ENCODE results near the gene TANGO6. TPM values are rescaled to one million over a fixed set of nuclear protein-coding genes. Genes with fewer than 3 reads are reported as not detected.

TANGO6 gene
- total RNA-seq, 1 donor from 2014 or later: 25.3 TPM

DNA sequence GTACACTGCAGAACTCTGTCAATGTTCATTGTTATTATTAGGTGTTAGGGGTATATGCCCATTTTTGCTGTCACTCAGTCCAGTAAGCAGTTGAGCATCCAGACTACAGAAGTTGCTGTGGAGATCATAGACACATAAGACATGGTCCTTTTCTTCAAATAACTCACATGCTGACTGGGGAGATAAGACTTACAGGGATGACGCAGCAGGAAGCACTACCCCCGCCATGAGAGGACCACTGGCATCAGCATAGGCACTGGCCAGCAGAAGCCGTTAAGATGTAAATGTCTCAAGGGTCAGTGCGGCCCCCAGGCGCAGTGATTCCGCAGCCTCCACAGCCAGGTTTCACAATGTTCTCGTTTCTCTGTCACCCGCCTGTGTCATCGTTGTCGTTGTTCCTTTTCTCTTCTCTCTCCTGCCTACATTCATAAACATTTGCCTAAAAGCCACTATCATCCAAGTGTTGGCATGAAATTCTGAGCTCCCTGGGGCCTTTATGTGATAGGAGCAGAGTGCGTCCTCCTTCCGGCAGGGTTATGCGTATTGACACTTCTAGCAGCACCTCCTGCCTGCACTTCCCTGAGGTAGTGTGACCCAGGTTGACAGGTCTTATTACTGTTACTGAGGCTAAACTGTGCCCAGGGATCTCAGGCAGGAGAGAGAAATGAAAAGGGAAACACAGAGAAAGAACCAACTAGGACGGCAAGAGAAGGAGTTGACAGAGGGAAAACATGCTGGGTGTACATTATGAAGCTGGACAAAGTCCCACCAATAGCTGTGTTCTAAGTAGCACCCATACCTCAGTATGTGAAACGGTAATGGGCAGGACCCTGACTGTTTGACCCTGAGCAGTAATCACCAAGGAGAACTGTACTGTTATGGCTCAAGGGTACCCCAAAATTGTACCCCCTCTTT lies 17.9 kb downstream of the TANGO6 start:
- intact Hi-C loops (cut with micrococcal nuclease): no loop called here

DNA sequence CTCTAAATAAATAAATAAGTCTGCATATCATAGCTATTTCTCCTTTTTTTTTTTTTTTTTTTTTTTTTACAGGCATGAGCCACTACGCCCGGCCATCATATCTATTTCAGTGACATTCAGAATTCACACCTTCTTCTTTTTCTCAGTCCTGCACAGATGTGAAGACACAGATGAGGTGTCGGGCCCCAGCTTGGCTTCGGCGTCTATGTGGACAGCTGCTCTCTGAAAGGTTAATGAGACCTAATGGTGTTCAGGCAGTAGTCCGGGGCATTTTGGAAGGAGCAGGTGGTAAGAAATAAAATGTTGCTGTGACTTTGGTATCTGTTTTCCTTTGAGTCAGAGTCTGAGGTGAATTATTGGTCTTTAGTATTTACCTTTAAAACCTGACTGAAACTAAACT lies 23.6 kb downstream of the TANGO6 start:
- intact Hi-C loops (cut with micrococcal nuclease): no loop called here

DNA sequence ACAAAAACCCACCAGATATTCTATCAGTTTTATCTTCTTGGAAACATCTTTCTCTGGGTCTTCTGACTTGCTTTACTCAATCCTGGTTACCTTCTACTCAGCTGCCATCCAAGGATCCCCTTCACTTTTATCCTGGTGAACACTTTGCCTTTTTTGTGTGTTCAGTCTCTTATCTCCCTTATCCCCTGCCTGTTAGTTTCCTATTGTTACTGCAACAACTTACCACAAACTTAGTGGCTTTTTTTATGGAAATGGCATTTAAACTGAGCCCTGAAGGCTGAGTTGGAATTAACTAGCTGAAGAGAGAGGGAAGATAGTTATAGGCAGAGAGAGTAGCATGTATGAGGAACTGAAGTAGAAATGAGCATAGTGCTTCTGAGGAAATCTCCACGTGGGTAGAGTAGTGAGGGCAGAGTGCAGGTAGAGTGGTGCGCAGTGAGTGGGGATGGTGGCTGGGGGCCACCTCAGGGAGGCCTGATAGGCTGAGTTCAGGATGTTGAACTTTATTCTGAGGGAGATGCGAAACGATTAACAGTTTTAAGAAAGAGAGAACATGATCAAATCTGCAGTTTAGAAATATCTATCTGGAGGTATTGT lies 26.3 kb downstream of the TANGO6 start:
- intact Hi-C loops (cut with micrococcal nuclease): no loop called here

DNA sequence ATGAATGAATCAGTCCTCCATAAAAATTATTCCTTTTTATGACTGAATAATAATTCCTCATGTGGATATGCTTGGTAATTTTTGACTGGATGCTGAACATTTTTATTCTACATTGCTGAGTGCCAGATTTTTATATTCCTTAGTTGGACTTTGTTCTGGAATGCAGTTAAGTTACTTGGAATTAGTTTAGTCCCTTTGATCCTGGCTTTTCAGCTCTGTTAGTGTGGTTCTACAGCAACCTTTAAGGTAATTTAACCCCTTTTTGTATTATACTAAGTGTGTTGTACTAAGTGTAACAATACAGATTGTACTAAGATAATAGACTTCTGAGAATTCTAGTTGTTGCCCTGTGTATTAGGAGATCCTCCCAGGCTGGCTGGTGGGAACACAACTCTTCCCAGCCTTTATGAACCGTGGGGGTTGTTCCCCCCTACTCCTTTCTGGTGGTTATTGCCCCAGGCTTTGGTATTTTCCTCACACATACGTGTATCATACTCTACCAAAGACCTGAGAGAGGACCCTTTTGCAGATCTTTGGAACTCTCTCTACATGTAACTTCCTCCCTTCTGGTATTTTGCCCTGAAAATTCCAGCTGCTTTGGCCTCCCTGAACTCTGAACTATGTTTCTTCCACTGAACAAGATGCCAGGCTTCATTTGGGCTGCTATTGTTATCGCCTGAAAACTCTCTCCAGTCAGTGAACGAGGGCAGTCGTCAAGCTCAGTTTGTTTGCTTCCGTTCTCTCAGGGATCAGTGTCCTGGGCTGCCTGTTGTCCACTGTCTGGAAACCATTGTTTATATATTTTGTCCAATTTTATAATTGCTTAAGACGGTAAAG lies 30.5 kb downstream of the TANGO6 start:
- intact Hi-C loops (cut with micrococcal nuclease): no loop called here

DNA sequence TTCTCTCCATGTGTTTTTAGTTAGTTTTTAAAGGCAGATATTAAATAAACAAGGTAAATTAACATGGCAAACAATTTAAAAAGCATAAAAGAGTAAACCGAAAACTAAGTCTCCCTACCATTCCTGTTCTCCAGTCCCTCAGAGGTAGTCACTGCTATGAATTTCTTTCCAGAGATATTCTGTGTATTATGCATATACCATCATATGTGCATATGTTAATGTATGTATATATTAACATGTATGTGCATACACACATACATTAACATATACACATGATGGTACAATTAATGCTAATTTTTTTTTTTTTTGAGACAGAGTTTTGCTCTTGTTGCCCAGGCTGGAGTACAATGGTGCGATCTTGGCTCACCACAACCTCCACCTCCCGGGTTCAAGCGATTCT lies 32.5 kb downstream of the TANGO6 start:
- intact Hi-C loops (cut with micrococcal nuclease): no loop called here

DNA sequence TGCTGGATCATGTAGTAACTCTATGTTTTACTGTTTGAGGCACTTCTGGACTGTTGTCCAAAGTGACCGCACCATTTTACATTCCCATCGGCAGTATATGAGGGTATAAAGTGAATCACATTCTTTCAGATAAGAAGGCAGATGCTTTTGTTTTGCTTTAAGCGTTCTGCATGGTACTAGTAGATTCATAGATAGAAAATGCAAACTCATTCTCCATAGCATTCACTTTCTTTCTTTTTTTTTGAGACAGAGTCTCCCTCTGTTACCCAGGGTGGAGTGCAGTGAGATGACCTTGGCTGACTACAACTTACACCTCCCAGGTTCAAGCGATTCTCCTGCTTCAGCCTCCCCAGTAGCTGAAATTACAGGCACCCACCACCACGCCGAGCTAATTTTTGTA lies 40.4 kb downstream of the TANGO6 start:
- intact Hi-C loops (cut with micrococcal nuclease): no loop called here

DNA sequence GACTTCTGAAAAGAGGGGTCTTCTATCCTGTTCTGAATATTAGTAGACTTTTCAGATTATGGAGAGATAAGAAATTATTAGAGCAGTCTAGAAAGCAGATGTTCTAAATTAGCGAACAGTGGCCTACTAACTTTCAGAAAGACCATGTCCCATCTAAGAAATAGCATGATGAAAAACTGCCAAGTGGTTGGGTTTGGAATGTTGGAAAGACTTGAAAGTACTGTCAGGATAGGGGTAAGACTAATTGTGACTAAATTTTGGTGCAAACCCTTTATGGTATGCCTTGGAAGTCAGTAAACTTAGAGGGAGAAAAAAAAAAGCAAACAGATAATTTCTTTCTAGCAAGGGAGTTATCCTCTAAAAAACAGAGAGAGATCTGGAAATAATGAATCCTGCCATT lies 41.1 kb downstream of the TANGO6 start:
- intact Hi-C loops (cut with micrococcal nuclease): no loop called here

DNA sequence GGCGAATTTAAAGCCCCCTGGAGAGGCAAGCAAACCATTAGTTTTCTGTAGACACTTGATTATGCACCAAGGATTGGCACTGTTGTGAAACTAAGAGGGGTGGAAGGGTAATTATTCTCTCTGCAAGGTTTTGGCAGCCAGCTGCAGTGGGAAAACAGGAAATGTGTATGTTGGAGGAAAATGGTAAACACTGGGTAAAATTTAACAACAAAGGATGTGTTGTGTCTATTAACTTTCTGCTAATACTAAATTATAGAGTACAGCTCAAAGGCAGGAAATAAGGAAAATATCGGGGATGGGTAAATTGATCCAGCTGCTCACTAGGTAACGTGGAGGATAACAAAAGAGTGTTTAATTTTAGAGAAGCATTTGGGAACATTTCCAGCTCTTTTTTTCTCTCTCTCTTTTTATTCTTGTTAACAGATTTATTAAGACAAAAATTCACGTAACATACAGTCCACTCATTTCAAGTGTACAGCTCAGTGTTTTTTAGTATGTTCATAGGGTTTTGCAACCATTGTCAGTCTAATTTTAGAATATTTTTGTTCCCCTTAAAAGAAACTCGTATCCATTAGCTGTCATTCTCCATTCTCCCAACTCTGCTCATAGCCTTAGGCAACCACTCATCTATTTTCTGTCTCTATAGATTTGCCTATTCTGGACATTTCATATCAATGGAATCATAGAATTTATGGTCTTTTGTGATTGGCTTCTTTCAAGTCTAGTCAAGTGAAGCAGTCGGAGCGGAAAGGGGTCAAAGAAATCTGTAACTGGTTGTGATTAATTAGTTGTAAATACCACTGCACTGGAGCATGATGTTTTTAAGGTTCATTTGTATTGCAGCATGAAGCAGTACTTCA lies 41.8 kb downstream of the TANGO6 start:
- intact Hi-C loops (cut with micrococcal nuclease): no loop called here

DNA sequence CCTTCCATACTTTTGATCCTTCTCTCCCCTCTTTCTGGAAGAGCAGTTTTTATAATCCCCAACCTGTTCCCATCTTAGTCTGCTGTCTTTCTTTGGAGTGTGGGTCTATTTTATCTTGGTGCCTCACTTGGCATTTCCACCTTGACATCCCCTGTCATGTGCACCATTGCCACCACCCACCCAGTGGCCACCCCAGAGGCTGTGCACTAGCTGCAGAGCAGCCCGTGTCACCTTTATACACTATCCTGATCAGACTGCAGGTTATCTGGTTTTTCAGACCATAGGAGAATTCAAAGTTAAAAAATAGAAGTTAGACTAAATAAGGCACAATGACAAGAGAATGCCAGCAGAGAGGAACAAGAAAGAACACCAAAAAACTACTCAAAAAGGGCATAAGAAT lies 43.8 kb downstream of the TANGO6 start:
- intact Hi-C loops (cut with micrococcal nuclease): no loop called here

DNA sequence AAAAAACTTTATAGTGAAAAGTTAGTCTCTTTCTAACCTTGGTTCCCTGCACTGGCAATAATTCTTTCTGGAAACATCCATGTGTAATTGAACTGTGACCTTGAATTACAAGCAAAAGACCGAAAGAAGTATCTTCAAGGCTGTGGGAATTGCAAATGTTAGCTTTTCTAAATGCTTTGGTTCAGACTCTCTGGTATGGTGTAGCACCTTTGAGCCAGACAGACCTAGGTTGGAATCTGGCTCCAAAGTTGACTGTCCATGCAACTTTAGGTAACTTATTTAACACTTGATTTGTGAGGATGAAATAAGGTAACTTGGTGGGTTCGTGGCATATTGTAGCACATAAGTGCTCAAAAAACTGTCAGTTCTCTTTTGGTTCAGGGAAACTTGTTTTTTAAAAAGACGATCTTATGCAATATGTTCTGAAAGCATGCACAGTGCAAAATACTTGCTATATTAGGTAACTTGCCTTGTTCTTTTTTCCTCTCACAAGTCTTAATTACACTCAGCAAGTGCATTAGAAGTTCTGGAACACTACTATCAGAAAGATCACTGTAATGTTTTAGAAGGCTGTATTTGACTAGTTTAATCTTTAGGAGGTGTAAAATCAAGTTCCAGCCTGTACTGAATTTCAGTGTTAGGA lies 46.3 kb downstream of the TANGO6 start:
- intact Hi-C loops (cut with micrococcal nuclease): no loop called here

DNA sequence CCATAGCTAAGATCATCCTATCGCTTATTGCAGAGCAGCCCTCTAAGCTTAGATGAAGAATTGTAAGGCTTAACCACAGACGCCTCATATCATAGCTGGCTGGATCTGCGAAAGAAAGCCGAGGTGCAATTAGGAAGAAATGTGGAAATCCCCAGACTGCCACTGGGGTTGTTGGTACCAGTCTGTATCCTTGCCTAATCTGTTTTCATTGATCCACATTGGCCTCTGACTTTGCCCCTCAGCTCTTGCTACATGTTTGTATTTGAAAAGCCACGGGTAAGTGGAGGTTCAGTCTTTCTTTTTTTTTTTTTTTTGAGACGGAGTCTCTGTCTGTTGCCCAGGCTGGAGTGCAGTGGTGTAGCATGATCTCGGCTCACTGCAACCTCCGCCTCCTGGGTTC lies 48.9 kb downstream of the TANGO6 start:
- intact Hi-C loops (cut with micrococcal nuclease): no loop called here

DNA sequence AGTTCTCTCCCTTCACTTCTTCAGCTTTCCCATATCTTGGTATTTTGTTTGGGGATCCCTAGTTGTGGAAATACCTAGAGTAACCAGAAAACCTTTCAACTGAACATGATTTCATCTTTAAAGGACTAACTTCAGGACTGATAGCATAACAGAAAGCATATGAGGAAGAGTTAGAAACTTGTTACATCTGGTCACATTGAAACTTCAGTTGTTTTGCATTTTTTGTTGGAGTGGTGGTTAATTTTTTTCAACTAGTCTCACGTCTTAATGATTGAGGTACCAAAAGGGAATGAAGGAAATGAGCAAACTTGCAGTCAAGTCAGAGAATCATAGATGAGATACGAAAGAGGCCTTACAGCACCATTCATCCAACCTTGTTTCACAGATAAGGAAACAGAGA lies 49.6 kb downstream of the TANGO6 start:
- intact Hi-C loops (cut with micrococcal nuclease): no loop called here

DNA sequence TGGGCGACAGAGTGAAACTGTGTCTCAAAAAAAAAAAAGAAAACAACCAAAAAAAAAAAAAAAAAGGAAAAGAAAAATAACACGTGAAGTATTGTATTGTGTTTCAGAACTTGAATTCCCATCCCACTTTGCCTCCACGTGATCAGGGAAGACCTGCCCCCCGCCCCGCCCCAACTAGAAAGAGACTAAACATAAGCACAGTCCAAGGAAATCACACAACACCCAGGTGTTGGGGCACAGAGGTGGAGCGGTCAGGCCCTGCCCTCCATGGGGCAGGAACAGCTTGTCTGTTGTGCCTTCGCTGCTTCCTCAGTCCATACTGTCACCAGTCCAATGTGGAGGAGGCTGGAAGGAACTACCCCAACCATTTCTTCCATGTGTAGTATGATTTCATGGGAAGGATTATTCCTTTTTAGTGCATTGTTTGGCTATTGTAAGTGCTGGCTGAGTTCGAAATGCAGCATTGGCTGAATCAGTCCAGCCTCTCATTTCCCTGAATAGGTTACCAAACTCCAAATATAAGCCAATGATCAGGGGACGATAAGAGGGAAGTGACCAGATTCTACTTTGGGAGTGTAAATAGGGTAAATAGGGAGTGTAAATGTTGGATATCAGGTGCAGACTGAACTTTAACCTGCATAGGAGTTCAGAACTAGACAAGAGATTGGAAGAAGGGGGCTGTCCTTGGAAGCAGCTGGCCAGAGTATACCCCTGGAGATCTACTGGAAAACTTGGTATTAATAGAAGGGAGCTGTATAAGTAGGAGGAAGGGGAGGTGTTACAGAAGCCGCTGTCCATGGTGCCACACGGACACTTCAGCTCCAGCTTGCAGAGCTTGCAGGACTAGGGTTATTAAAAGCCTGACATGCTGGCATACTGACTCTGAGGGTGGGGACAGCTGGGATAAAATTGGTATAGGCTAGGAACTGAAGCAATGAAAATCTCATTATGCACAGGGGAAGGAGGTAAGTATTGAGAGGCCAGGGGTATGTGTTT lies 50.7 kb downstream of the TANGO6 start:
- intact Hi-C loops (cut with micrococcal nuclease): no loop called here

DNA sequence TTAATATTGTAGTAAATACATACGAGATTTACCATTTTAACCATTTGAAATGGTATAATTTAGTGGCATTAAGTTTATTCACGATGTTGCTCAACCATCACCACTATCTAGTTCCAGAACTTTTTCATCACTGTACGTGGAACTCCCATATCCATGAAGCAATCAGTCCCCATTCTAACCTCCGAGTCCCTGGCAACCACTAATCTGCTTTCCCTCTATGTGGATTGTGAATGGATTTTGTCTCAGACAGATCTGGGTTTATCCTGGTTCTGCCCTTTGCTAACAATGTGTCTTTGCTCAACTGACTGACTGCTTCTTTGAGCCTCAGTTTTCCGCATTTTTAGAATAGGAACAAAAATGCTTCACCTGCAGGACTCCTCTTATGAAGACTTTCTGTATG lies 51.4 kb downstream of the TANGO6 start:
- intact Hi-C loops (cut with micrococcal nuclease): no loop called here

DNA sequence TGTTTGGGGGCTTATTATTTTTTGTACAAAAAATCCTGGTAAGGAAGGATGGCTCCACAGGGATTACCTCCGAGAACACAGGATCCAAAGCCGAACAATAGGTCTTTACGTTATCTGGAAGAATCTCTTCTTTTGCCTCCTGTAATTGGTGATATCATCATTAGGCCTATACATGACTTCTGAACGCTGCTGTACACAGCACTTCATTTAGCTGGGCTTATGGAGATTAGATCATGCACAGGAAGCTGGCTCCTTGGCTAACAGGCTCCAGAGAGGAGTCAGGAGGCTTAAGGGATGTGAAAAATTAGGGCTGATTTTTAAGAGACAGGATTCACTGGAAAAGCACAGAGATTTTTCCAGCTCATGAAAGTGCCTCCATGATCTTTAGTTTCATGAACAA lies 54.7 kb downstream of the TANGO6 start:
- intact Hi-C loops (cut with micrococcal nuclease): no loop called here

DNA sequence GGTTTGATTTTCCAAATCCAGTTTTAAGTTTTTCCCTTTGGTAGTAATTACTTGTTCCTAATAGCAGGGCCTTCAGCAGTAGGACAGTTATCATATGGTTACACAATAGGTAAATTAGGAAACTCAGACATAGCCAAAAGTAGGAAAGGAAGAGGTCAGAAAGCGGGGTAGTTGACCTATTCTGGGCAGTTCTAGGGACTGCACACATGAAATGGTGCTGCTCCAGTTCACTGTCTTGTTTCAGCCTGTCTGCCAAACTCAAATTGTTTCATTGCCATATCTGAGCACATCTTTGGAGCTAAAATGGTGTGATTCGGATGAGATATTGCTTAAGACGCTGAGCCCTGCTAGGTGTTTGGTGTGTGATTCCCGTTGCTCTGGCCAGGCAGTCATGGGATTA lies 56.7 kb downstream of the TANGO6 start:
- intact Hi-C loops (cut with micrococcal nuclease): no loop called here

DNA sequence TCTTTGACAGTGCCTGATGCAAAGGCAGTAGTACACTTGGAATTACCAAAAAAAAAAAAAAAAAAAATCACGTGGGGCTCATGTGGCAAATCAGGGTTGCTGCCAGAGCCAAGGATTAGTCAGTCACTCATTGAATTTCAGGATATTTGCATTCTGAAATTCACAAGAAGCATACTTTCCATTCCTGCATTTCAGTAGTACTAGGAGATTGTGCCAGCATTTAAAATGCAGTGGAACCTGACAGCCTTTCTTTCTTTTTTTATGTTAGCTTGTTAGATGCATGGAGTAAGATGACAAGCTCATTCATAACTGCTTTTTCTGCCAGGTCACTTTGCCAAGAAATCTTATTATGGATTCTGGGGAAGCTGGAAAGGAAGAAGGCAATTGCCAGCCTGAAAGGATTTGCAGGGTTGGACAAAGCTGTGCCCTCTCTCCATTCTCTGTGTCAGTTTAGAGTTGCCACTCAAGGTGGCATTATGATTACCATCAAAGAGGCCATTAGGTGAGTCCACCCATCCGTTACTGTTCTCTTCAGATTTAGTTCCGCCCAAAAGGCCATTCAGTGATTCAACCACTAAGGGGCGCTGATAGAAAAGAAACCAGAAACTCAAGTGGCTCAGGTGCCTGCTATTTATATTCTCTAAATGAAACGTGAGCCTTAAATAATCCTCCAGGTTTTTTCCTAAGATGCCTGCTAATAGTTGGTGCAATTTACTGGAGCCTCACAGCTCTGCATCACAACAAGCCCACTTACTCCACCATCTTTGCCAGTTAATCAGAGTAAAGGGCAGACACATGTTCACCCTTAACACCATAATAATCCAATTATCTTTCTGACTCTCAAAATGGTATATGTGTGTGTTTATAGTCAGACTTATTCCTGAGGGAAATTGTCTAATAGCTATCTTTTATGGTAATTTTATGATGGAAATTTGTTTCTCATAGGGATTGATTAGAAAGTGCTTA lies 59.0 kb downstream of the TANGO6 start:
- intact Hi-C loops (cut with micrococcal nuclease): loop anchor here (1.0 kb wide), 1 partner anchor 222 kb away; no protein-coding TSS in a partner anchor

DNA sequence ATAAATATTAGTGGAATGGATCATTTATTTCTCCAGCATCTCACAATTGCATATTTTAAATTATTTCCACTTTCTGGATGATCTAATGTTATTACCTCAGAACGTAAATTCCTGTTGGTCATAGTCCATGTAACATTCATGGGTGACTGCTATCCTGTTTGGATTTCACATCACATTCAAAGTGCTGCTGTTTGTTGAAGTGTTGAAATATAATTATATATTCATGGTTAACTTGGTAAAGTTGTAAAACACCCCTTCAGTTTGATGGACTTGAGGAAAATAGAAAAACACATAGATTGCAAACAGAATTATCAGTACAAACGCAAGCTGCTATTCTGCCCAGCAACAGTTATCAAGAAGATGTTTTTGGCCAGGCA lies 59.6 kb downstream of the TANGO6 start:
- intact Hi-C loops (cut with micrococcal nuclease): loop anchor here (1.0 kb wide), 1 partner anchor 221 kb away; no protein-coding TSS in a partner anchor
